DMS114 treated with DMSO at 0.1 percent for 48 hours (cell line): ENCODE data around the gene CDC42EP2.

Source experiments
- DNase-seq: peaks from one replicate; lab custom pipeline; 2025; ENCODE audit not compliant: unreplicated experiment; lab: John Stamatoyannopoulos, UW

Gene CDC42EP2, protein sequence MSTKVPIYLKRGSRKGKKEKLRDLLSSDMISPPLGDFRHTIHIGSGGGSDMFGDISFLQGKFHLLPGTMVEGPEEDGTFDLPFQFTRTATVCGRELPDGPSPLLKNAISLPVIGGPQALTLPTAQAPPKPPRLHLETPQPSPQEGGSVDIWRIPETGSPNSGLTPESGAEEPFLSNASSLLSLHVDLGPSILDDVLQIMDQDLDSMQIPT

DNA sequence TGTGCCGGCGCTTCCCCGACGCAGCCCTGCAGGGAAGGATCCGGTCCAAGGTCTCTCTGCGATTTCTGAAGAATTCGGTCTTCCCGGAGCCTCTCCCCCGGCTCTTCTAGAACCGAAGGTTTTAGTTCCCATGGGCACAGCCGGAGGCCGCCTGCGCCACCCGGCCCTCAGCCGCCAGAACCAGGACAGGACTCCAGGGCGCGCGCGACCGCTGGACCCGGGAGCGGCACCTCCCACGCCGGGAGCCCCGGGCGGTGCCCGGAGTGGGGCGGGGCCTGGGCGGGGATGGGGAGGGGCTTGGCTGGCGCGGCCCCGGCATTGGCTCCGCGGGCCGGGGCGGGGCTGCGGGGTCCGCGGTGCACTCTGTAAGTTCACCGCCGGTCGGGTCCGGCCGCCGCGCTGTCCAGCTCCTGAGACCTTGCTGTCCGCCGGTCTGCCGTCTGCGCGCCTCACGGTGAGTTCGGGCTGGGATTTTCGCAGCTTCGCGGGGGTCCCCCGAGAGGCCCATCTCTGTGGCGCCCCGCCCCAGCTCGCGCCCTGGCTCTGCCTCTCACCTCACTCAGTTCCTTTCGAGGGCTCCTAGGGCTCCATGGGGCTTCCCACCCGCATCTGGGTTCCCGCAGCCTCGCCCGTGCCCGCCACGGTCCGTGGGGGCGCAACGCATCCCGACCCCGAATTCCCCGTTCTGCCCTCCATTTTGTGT lies at the start of gene CDC42EP2:
CDC42EP2 (plus strand) TSS at position 366 of the 703 bp plus-strand sequence. CDS start 6,033 bp downstream, outside the sequence.
- DNase-seq = peak; percentile 51

DNA sequence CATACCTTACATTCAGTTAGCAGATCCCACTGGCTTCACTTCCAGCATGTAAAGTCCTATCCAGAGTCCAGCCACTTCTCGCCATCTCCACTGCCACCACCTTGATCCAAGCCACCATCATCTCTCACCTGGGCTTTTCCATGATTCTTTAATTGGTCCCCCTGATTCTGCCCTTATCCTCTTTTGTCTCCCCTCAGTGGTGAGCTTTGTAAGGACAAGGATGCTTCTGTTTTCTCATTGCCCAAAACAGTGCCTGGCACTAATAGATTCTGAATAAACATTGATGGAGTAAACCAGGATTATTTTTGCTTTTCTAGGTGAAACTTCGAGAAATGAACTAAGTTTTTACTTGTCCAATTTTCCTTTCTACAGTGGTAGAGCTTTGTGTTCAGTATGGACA lies 48.5 kb upstream of the CDC42EP2 start:
- DNase-seq = no peak

DNA sequence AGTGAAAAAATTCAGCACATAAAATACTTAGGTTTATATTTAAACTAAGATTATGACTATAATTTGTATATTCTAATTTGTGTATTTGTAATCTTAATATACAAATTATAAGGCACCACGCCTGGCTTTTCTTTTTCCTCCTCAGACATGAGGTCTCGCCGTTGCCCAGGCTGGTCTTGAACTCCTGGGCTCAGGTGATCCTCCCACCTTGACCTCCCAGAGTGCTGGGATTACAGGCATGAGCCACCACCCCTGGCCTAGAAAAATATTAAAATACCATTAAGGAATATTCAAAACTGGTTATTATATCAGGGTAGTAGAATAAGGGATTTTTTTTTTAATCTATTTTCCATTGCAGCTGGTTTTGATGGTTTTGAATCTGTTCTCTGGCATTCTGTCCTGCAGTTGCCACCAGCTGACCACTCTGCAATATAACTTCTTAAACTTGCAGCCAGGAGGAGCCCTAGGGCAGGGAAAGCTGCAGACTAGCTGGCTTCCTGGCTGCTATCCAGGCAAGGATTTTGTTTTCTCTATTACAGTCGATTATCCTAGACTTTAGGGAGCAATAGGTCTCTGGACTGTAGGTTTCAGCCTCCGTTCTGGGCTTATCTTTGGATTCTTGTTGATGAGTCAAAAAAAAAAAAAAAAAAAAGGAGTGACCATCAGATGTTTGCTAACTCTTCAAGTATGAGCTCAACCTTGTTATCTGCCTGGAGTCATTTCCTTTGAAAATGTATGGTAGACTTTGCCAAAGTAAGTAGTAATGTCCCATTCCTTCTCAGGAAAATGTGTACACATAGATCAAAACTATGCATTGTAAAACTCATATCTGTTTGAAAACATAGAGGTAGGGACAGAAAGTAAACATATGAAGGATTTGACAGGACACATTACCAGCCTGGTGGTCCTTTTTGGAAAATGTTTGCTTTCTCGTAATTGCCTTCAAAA lies 39.7 kb upstream of the CDC42EP2 start:
- peak; percentile 68 for DNase-seq

DNA sequence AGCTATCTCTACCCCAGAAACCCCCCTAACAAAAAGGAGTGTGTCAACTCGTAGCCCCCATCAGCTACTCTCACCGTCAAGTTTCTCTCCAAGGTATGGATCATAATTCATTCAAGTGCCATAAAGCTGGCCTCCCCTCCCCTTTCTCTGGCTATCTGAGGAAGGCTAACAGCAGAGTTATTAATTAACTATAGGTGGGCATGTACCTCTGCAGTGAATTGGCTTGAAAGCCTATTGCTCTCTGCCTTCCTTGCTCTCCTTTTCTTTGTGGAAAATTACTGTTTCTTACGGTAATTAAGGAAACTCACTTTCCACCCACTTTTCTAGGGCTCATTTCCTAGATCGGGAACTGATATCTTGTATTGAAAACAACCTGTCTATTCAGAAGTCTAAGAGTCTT lies 38.8 kb upstream of the CDC42EP2 start:
- DNase-seq = no peak

DNA sequence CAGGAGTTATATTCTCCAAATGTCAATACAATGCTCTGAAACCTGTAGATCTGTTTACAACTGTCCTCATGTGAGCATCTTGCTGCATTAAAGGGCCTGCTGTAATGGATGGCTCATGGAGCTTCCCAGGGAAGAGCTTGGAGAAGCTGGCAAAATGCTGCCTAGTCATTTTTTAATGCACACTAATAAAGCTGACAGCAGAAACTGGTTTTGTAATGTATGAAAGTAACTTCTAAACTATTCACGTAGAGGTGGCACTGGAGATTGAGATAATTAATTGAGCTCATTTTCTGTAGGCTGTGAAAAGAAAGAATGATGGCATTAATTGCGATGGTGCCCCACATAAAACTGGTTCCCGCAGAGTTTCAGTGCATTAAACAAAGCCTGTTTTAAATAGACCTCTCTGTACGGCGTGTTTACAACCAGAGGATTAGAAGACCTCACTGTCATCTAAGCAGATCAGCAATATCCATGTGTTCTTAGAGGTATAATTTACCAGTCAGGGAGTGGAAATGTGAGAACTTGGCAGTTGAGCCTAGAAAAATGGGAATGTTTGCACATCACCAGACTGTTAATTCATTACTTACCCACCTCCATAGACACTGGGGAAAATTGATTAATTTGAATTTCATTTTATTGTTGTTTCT lies 36.9 kb upstream of the CDC42EP2 start:
- no peak for DNase-seq

DNA sequence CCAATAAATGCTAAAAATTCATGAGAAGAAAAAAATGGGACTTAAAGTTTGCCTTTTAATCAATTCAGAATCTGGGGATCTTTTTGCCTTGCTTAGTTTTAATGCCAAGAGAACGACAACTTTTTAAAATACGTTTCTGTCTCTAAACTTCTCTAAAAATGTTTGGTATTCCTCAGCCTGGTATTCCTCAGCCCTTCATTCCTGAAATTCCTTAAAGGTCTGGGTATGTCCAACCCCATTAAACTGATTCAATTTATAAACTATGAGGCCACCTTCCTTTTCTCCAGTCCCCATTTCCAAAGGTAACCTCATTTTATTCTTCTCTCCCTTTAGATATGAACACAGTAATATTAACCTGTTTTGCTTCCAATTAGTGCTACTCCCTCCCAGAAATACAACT lies 36.3 kb upstream of the CDC42EP2 start:
- no peak for DNase-seq

DNA sequence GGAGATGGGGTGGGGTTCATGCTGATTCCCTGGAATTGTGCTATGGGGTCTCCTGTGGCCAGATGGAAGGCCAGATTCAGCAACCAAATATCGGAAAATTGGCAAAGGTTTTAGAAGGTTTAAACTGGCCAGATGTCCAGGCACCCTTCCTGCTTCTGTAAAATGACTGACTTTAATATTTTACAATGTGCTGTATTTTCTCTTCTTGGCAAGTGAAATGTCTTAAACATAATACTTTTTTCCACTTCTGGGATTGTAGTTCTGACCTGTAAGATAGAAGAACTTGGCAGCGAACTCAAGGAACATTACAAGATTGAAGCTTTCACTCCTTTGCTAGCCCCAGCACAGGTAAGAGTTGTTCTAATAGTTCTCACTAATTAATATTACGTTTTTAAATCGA lies 35.4 kb upstream of the CDC42EP2 start:
- no peak for DNase-seq

DNA sequence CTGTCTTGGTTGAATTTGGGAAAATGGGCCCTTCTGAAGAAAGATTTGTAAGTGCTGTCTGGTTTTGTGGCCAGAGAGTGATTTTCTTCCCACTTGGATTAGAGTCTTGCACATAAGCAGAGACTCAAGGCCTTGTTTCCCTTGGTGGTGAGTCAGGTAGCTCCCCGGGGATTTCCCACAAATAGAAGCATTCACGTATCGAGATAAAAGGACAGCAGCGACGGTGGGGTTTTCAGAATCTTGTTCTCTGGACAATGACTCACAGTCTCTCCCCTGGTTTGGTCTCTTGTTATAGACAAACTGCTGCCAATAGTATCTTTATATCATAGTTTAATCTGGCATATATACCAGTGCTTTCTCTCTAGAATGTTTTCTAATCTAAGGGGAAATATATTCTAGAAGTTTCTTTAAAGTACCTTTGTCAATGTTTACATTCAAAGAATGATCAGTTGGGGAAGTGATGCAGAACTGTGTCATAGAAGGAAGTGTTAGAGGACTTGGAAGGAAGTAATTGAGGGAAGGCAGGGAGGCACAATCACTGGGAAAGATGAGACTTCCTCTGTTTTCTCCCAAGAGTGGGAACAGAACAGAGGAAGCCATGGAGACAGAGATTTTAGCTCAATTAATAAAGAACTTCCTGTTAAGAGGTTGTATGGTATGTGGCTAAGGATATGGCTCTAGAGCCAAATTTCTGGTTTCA lies 34.8 kb upstream of the CDC42EP2 start:
- DNase-seq = no peak

DNA sequence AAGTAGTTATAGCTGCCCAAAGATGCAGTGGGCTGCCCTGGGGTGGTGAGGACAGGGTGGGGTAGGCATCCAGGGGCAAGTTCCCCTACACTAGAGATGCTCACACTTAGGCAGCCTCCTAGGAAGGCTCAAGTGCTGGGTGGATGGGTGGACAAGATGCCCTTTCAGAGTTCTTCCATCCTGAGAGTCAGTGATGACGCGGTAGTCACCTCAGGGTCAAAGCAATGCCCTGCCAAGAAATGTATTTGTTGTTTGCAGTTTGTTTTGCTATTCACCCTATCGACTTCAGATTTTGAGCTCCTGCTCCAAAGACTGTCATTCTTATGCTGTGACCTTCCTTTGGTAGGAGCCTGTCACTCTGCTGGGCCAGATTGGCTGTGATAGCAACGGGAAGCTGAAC lies 34.0 kb upstream of the CDC42EP2 start:
- no peak for DNase-seq

DNA sequence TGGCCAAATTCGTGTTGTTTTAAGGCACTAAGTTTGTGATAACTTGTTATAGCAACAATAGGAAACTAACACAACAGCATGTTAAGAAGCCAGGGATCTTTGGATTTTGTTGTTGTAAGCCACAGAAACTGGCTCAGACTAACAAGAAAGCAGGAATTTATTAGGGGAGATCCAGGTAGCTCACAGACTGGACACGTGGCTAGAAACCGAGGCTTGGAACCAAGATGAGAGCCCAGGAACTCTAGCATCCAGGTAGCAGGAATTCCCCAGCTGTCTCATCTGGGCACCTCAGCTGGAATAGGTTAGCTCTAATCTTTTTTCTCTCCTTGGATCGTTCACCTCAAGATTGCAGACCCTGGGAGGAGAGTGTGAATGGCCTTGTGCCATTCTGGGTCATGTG lies 28.0 kb upstream of the CDC42EP2 start:
- no peak for DNase-seq

DNA sequence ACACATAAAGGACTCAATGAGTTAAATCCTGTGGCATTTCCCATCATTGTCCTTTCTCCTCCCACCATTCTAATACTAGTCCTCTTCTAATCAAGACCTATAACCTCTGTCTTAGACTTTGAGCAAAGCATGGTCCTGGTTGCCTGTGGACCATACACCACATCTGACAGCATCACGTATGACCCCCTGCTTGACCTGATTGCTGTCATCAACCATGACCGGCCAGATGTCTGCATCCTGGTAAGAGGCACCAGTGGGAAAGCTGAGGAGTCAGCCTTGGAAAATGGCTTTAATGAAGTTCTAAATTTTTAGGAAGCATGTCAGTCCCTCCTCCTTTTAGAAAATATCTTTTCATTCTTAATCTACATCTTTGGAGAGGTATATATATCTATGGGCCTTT lies 27.1 kb upstream of the CDC42EP2 start:
- DNase-seq = no peak

DNA sequence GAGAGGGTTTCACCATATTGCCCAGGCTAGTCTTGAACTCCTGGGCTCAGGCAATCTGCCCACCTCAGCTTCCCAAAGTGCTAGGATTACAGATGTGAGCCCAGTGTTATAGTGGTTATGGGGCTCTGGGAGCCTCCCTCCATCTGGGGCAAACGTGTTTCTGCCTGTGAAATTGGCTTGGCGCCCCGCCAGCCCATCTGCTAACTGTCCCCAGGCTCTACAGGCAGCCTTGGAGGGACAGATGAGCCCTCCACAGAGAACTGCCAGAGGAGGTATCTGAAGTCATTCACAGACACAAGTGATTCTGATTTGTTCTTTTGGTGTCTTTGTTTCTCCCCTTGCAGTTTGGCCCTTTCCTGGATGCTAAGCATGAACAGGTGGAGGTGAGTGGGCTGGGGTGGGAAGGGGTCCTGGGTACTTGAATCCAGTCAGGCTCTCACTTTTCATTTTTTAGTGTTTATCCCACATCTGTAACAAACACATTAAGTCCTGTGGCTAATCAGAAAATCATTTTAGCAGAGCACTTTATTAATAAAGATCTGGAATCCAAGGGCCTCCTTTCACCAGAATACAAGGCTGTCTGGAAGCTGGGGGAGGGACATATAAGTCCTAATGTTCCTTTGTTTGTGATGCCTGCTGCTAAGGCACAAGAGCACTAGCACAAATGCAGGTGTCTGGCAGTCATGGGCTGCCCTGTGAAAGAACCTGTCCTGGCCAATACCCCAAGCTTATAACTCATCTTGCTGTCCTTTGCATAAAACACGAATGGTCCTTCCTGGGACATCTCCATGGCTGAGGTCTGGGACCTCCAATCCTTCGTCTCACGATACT lies 25.7 kb upstream of the CDC42EP2 start:
- DNase-seq = no peak

DNA sequence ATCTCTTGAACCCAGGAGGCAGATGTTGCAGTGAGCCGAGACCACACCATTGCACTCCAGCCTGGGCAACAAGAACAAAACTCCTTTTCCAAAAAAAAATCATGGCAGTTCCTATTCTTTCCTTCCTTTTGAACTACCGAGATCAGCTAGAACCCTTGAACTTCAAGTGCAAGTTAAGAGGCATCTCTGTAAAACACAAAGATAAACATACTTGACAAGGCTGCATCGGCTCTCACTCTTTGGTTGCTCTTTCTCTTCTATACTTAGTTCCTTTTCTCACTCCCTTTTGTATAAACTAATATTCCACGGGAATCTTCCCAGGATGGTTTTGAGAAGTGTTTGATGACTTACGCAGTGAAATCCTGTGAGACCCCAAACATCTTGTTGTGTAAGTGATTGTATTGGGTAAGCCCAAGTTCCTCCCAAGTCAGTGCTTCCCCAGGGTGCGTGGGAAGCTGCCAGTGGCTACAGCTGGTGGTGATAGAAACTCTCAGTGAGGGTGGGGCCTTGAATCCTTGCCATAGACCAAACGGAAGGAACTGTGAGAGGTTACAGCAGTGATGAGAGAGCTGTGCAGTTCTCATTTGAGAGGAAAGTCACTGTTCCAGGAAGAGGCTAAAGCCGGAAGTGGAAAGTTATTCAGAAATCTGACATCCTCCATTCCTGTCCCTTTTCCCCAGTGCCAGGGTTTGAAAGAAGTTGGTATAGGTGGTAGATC lies 24.1 kb upstream of the CDC42EP2 start:
- DNase-seq = no peak

DNA sequence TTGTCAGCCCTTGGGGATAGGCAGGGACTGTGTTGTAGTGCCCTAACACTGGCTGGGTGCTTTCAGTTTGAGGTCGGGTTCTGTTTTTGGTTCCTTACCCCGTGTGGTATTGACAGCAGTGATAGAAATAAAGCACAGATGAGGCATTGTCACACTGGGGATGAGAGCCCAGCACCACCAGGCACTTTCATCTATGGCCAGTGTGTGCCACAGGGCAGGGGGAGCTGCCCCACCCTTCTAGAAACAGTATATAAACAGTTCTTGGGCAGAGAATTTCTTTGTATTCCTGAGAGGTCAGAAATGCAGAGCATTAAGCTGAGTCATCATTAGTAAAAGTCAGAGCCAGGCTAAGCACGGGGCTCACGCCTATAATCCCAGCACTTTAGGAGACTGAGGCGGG lies 23.1 kb upstream of the CDC42EP2 start:
- no peak for DNase-seq

DNA sequence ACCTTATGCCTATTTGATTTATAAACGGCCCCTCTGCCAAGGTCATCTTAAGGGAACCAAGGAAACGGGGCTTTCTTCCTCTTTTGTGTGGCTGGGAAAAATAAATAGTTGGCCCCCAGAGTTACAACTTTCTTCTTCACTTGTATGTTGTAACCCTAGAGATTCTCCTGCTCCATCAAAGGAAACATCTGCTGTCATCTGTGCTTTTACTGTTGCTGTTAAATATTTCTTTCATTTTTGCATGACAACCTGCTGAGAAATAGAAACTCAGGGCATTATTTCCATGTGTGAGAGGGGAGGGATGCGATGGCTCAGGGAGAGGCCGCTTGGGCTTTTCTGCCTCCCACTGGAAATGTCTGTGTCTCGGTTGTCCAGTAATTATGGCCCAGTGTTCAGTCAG lies 21.8 kb upstream of the CDC42EP2 start:
- no peak for DNase-seq

DNA sequence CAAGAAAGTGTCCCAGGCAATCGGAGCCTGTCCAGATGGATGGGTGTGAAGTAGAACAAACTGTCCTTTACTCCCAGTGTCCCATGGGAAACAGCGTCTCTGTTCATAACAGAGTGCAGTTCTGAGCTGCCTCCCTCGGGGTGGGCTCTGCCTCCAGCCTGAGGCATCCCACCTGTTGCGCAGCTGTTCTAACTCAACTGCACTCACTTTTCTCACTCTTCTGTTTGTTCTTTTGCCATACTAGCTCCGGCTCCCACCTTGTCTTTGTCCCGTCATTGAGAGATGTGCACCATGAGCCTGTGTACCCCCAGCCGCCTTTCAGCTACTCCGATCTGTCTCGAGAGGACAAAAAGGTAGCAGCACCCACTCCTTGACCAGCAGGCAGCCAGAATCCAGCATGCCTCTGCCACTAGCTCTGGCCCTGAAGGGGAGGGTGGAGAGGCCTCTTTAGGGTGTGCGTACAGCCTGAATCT lies 20.7 kb upstream of the CDC42EP2 start:
- DNase-seq = no peak

DNA sequence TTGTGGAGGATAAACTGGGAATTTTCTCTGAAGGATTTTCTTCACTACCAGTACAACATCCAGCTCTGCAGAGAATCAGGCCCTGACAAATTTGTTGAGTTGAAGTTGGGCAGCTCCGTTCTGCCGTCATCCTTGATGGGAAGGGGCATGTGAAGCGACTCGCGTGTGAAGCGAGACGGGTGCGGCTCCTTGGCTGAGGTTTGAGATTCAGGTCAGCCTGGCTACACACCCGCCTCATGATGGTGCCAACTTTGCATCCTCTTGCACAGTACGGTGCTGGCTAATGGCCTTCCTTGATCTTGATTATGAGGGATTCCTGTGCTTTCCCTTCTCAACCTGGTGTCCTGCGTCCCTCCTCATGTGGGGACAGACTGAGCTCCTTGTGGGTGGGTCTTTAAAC lies 19.7 kb upstream of the CDC42EP2 start:
- no peak for DNase-seq

DNA sequence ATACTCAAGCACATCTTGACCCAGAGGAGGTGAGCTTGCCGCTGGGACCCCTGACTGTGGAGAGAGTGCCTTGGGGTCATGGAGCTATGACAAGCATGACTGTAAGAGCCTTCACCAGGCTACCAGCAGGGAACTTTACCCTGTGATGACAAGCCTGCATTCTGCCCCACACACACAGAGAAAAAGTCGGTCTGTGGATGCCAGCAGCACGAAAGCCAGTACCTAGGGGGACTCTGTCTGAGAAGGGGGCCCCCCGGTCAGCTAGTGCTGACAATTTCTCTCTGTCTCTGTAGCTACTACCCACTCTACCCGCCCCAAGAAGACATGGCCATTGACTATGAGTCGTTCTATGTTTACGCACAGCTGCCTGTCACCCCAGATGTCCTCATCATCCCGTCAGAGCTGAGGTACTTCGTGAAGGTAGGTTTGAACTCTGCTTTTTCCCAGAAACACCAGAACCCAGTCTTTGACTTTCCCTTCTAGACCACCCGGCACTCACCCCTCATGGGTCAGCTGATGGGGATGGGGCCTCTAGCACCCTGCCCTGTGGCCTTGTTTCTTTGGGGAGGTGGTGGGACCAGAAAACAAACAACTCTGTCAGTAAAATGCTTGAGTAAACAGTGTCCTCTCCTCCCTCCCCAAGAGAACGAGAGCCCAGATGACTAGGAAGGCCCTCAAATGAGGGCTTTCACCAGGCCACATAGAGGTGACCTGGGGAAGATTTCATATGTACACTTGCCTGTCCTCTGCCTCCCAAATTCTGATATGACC lies 18.9 kb upstream of the CDC42EP2 start:
- no peak for DNase-seq
